HG03039 (cell line): ENCODE data around the gene NRXN3.

Source experiments
- ATAC-seq: cut with Tn5 transposase; IDR thresholded peaks from one replicate; pipeline ENCODE4 v1.9.1; 2021; ENCODE audit warnings: mild to moderate bottlenecking, moderate library complexity; ENCODE audit not compliant: unreplicated experiment

Gene NRXN3

GRCh38 chr14:78697341-78697740, 527.2 kb downstream of the NRXN3 start:
- ATAC-seq: no peak

GRCh38 chr14:78698991-78699390, 528.8 kb downstream of the NRXN3 start:
- no peak for ATAC-seq

GRCh38 chr14:78700236-78700635, 530.1 kb downstream of the NRXN3 start:
- no peak for ATAC-seq

- no peak for ATAC-seq
Measured at GRCh38 chr14:78701246-78701645, 531.1 kb downstream of the NRXN3 start.

- ATAC-seq: no peak
Measured at GRCh38 chr14:78704965-78705364, 534.8 kb downstream of the NRXN3 start.

- no peak for ATAC-seq
Measured at GRCh38 chr14:78705989-78706388, 535.8 kb downstream of the NRXN3 start.

- ATAC-seq: no peak
Measured at GRCh38 chr14:78709795-78710557, 539.8 kb downstream of the NRXN3 start.

- no peak for ATAC-seq
Measured at GRCh38 chr14:78710963-78711362, 540.8 kb downstream of the NRXN3 start.

GRCh38 chr14:78713716-78714115, 543.5 kb downstream of the NRXN3 start:
- no peak for ATAC-seq

- no peak for ATAC-seq
Measured at GRCh38 chr14:78714711-78715110, 544.5 kb downstream of the NRXN3 start.

GRCh38 chr14:78721756-78722480, 551.7 kb downstream of the NRXN3 start:
- ATAC-seq: no peak

- ATAC-seq: no peak
Measured at GRCh38 chr14:78725086-78725485, 554.9 kb downstream of the NRXN3 start.

GRCh38 chr14:78737116-78737515, 566.9 kb downstream of the NRXN3 start:
- ATAC-seq: no peak

GRCh38 chr14:78737601-78738000, 567.4 kb downstream of the NRXN3 start:
- ATAC-seq: no peak

GRCh38 chr14:78746086-78746595, 576.0 kb downstream of the NRXN3 start:
- ATAC-seq: no peak

- ATAC-seq: no peak
Measured at GRCh38 chr14:78747813-78748212, 577.6 kb downstream of the NRXN3 start.

GRCh38 chr14:78752518-78753188, 582.5 kb downstream of the NRXN3 start:
- ATAC-seq: no peak

GRCh38 chr14:78754059-78754458, 583.9 kb downstream of the NRXN3 start:
- ATAC-seq: no peak

- ATAC-seq: peak; percentile 80
Measured at GRCh38 chr14:78758333-78758732, 588.2 kb downstream of the NRXN3 start.

GRCh38 chr14:78762331-78762730, 592.2 kb downstream of the NRXN3 start:
- no peak for ATAC-seq

GRCh38 chr14:78763746-78764145, 593.6 kb downstream of the NRXN3 start:
- no peak for ATAC-seq

GRCh38 chr14:78764240-78764639, 594.1 kb downstream of the NRXN3 start:
- no peak for ATAC-seq
